ENCODE data around the gene AUTS2. TPM values are rescaled to one million over a fixed set of nuclear protein-coding genes. Genes with fewer than 3 reads are reported as not detected.

Gene AUTS2
- total and polyA plus RNA-seq, 9 of the 15 experiments (the other 6 are each of a cell fraction or from before 2014, with no cell fraction given) = 0.58 TPM; not detected in 8

GRCh38 chr7:70624500-70625103, 1026.3 kb downstream of the AUTS2 start (continued):
- TF ChIP-seq ATF3 (IDR thresholded peaks at IDR 0.05) = no peak
- no peak for TF ChIP-seq ATF3 (CRISPR knock-in tag; conservative IDR thresholded peaks at IDR 0.05)
- no peak for TF ChIP-seq SRF (CRISPR knock-in tag; IDR thresholded peaks at IDR 0.05)

- no peak overlapping the region for H3K4me3 ChIP-seq
- under 1% methylated on average over 6 of the region's 6 CpGs for WGBS (ENCODE audit: insufficient coverage, low coverage, missing lambda C conversion rate)
- BruUV-seq (replicated peaks) = no TSS peak
- H3K4me1 ChIP-seq (replicated peaks in 1 of 2; ENCODE audit: control insufficient read depth in 2 of 2, insufficient read depth in 2 of 2, low read length in 2 of 2) = no peaks in the 10 kb centered on the region; a peak in 1 of 5 replicates
- FAIRE-seq (no peak), ATAC-seq (no peak), DNase-seq (ENCODE audit: extremely low read depth in 1 of 4, low spot score in 3 of 4) (no peak)
- ChIA-PET CTCF (ENCODE audit: low intra/inter-chr PET ratio) (no interaction called here), POLR2A (no interaction called here)
- no peaks in the 10 kb centered on the region for H3K36me3 ChIP-seq (ENCODE audit: control insufficient read depth, insufficient read depth, low read length)
- H3K27me3 ChIP-seq (ENCODE audit: control insufficient read depth in 2 of 2, insufficient read depth in 2 of 2, low read length in 2 of 2) = peaks cover 19 to 38% of the 10 kb centered on the region in 2 experiments; a peak in 4 of 5 replicates
- H3K4me2 ChIP-seq (ENCODE audit: insufficient read depth, low read length) = no peak overlapping the region
- H3K9ac ChIP-seq (ENCODE audit: insufficient read depth in 1 of 2, low read depth in 2 of 2, low read length in 2 of 2) = no peak overlapping the region
- H3K79me2 ChIP-seq (ENCODE audit: control insufficient read depth, insufficient read depth, low read length) = no peaks in the 10 kb centered on the region
- H3K9me1 ChIP-seq (ENCODE audit: control insufficient read depth, insufficient read depth, low read length) = no peaks in the 10 kb centered on the region
- no peak overlapping the region for H2AFZ ChIP-seq (ENCODE audit: low read depth, low read length)
- TF ChIP-seq GABPB1 (CRISPR knock-in tag; IDR thresholded peaks at IDR 0.05) (no peak), HMG20A (CRISPR knock-in tag; conservative IDR thresholded peaks at IDR 0.05) (no peak), ZBTB8A (IDR thresholded peaks at IDR 0.05; ENCODE audit: partially characterized antibody) (no peak), ARID3B (CRISPR knock-in tag; IDR thresholded peaks at IDR 0.05; ENCODE audit: borderline replicate concordance) (no peak), NBN (IDR thresholded peaks at IDR 0.05; ENCODE audit: low read depth) (no peak), CAMTA2 (CRISPR knock-in tag; conservative IDR thresholded peaks at IDR 0.05) (no peak), TSC22D4 (tag; IDR thresholded peaks at IDR 0.05) (no peak), ZNF224 (CRISPR knock-in tag; IDR thresholded peaks at IDR 0.05) (no peak), GTF2E2 (tag; IDR thresholded peaks at IDR 0.05) (no peak), MXD1 (CRISPR knock-in tag; IDR thresholded peaks at IDR 0.05; ENCODE audit: borderline replicate concordance, poor library complexity, severe bottlenecking) (no peak), NR2F6 (CRISPR knock-in tag; IDR thresholded peaks at IDR 0.05) (no peak), KDM1A (IDR thresholded peaks at IDR 0.05) (no peak)
- no peaks in the 10 kb centered on the region for H3K9me3 ChIP-seq (replicated peaks; ENCODE audit: control insufficient read depth, insufficient read depth, low read depth, low read length)
- no peak overlapping the region for H3K27ac ChIP-seq (ENCODE audit: extremely low read depth, low read depth, low read length)
- intact Hi-C loops (cut with micrococcal nuclease) (no loop called here), in situ Hi-C loops (cut with MboI) (no loop called here)
- no peaks in the 10 kb centered on the region; the same call in 1 of the 2 replicates for H4K20me1 ChIP-seq (replicated peaks; ENCODE audit: control insufficient read depth, insufficient read depth, low read length)
These were observed 1029.2 kb downstream of the AUTS2 start for GRCh38 chr7:70627461-70627860.
